ENCODE results near the gene TTBK1. TPM values are rescaled to one million over a fixed set of nuclear protein-coding genes. Genes with fewer than 3 reads are reported as not detected.
A peak's percentile ranks its signal among the peaks of the same experiment; 100 is the strongest.

TTBK1 gene
- total RNA-seq, 1 donor from 2014 or later = 2.0 TPM

- Mint-ChIP-seq H3K36me3 (ENCODE audit: low read depth) (peaks cover 24% of the 10 kb centered on the region), H3K27me3 (ENCODE audit: insufficient read depth) (peaks cover 24% of the 10 kb centered on the region), H3K4me3 (peak overlapping the region; percentile 88), H3K9me3 (no peaks in the 10 kb centered on the region), H3K4me1 (ENCODE audit: low read depth) (peaks cover 41% of the 10 kb centered on the region), H3K27ac (peak overlapping the region; percentile 88)
- DNase-seq (ENCODE audit: low spot score) = no peak
- intact Hi-C loops (cut with micrococcal nuclease) = loop anchor here (1.0 to 5.0 kb wide), 3 partner anchors 58 to 277 kb away; partner anchors contain the start of genes KLC4 and MRPL2
Measured at GRCh38 chr6:43229803-43230620, 13.3 kb upstream of the TTBK1 start.

GRCh38 chr6:43231053-43231452, 12.2 kb upstream of the TTBK1 start:
- intact Hi-C loops (cut with micrococcal nuclease) = no loop called here
- no peaks in the 10 kb centered on the region for H3K9me3 Mint-ChIP-seq
- peak overlapping the region; percentile 8 for H3K4me3 Mint-ChIP-seq
- H3K4me1 Mint-ChIP-seq (ENCODE audit: low read depth) = peaks cover 31% of the 10 kb centered on the region
- peaks cover 28% of the 10 kb centered on the region for H3K27me3 Mint-ChIP-seq (ENCODE audit: insufficient read depth)
- H3K36me3 Mint-ChIP-seq (ENCODE audit: low read depth) = peaks cover 15% of the 10 kb centered on the region
- no peak for DNase-seq (ENCODE audit: low spot score)
- no peak overlapping the region for H3K27ac Mint-ChIP-seq

GRCh38 chr6:43231735-43232450, 11.4 kb upstream of the TTBK1 start:
- Mint-ChIP-seq H3K27ac (no peak overlapping the region), H3K4me1 (ENCODE audit: low read depth) (peaks cover 24% of the 10 kb centered on the region), H3K36me3 (ENCODE audit: low read depth) (peaks cover 7% of the 10 kb centered on the region), H3K4me3 (peak overlapping the region; percentile 8), H3K27me3 (ENCODE audit: insufficient read depth) (peaks cover 28% of the 10 kb centered on the region), H3K9me3 (no peaks in the 10 kb centered on the region)
- intact Hi-C loops (cut with micrococcal nuclease) = no loop called here
- no peak for DNase-seq (ENCODE audit: low spot score)

- H3K4me3 Mint-ChIP-seq = no peak overlapping the region
- H3K27me3 Mint-ChIP-seq (ENCODE audit: insufficient read depth) = peaks cover 49% of the 10 kb centered on the region
- H3K27ac Mint-ChIP-seq = no peak overlapping the region
- H3K9me3 Mint-ChIP-seq = peaks cover 6% of the 10 kb centered on the region
- intact Hi-C loops (cut with micrococcal nuclease) = no loop called here
- DNase-seq (ENCODE audit: low spot score) = no peak
- H3K36me3 Mint-ChIP-seq (ENCODE audit: low read depth) = peaks cover 1% of the 10 kb centered on the region
- peaks cover 12% of the 10 kb centered on the region for H3K4me1 Mint-ChIP-seq (ENCODE audit: low read depth)
Measured at GRCh38 chr6:43235841-43236240, 7.4 kb upstream of the TTBK1 start.

GRCh38 chr6:43239054-43239453, 4.2 kb upstream of the TTBK1 start:
- peaks cover 6% of the 10 kb centered on the region for H3K9me3 Mint-ChIP-seq
- DNase-seq (ENCODE audit: low spot score) = no peak
- H3K4me3 Mint-ChIP-seq = no peak overlapping the region
- H3K36me3 Mint-ChIP-seq (ENCODE audit: low read depth) = peaks cover 1% of the 10 kb centered on the region
- H3K4me1 Mint-ChIP-seq (ENCODE audit: low read depth) = peaks cover 15% of the 10 kb centered on the region
- intact Hi-C loops (cut with micrococcal nuclease) = no loop called here
- no peak overlapping the region for H3K27ac Mint-ChIP-seq
- H3K27me3 Mint-ChIP-seq (ENCODE audit: insufficient read depth) = peaks cover 29% of the 10 kb centered on the region

- Mint-ChIP-seq H3K4me1 (ENCODE audit: low read depth) (peaks cover 15% of the 10 kb centered on the region), H3K27ac (no peak overlapping the region), H3K27me3 (ENCODE audit: insufficient read depth) (peaks cover 24% of the 10 kb centered on the region), H3K4me3 (no peak overlapping the region), H3K36me3 (ENCODE audit: low read depth) (peaks cover 1% of the 10 kb centered on the region), H3K9me3 (peaks cover 6% of the 10 kb centered on the region)
- intact Hi-C loops (cut with micrococcal nuclease) = loop anchor here (10.0 kb wide), 1 partner anchor 334 kb away; the partner anchor contains the start of genes POLH and XPO5
- DNase-seq (ENCODE audit: low spot score) = no peak
Measured at GRCh38 chr6:43240950-43241349, 2.3 kb upstream of the TTBK1 start.

GRCh38 chr6:43241446-43241845, 1.8 kb upstream of the TTBK1 start:
- Mint-ChIP-seq H3K4me1 (ENCODE audit: low read depth) (peaks cover 15% of the 10 kb centered on the region), H3K9me3 (peaks cover 6% of the 10 kb centered on the region), H3K4me3 (no peak overlapping the region), H3K27ac (no peak overlapping the region), H3K27me3 (ENCODE audit: insufficient read depth) (peaks cover 24% of the 10 kb centered on the region), H3K36me3 (ENCODE audit: low read depth) (peaks cover 1% of the 10 kb centered on the region)
- intact Hi-C loops (cut with micrococcal nuclease) = loop anchor here (10.0 kb wide), 1 partner anchor 333 kb away; the partner anchor contains the start of genes POLH and XPO5
- no peak for DNase-seq (ENCODE audit: low spot score)

- peaks cover 1% of the 10 kb centered on the region for H3K36me3 Mint-ChIP-seq (ENCODE audit: low read depth)
- H3K4me3 Mint-ChIP-seq = no peak overlapping the region
- H3K27ac Mint-ChIP-seq = no peak overlapping the region
- peaks cover 6% of the 10 kb centered on the region for H3K9me3 Mint-ChIP-seq
- peaks cover 17% of the 10 kb centered on the region for H3K27me3 Mint-ChIP-seq (ENCODE audit: insufficient read depth)
- peaks cover 26% of the 10 kb centered on the region for H3K4me1 Mint-ChIP-seq (ENCODE audit: low read depth)
- no peak for DNase-seq (ENCODE audit: low spot score)
- intact Hi-C loops (cut with micrococcal nuclease) = loop anchor here (10.0 kb wide), 1 partner anchor 331 kb away; the partner anchor contains the start of genes POLH and XPO5
Measured at GRCh38 chr6:43243664-43244321, 512 bp downstream of the TTBK1 start.

- peak overlapping the region; percentile 77 for H3K4me3 Mint-ChIP-seq
- H3K27me3 Mint-ChIP-seq (ENCODE audit: insufficient read depth) = peaks cover 11% of the 10 kb centered on the region
- peaks cover 21% of the 10 kb centered on the region for H3K4me1 Mint-ChIP-seq (ENCODE audit: low read depth)
- DNase-seq (ENCODE audit: low spot score) = no peak
- H3K9me3 Mint-ChIP-seq = no peaks in the 10 kb centered on the region
- no peaks in the 10 kb centered on the region for H3K36me3 Mint-ChIP-seq (ENCODE audit: low read depth)
- intact Hi-C loops (cut with micrococcal nuclease) = loop anchor here (1.0 to 10.0 kb wide), 4 partner anchors 22 to 328 kb away; partner anchors contain the start of genes POLH, TJAP1 and XPO5
- H3K27ac Mint-ChIP-seq = no peak overlapping the region
Measured at GRCh38 chr6:43246301-43247113, 3.2 kb downstream of the TTBK1 start.

GRCh38 chr6:43247114-43247999, 4.1 kb downstream of the TTBK1 start:
- Mint-ChIP-seq H3K27ac (peak overlapping the region; percentile 85), H3K4me1 (ENCODE audit: low read depth) (peaks cover 21% of the 10 kb centered on the region), H3K36me3 (ENCODE audit: low read depth) (no peaks in the 10 kb centered on the region), H3K4me3 (peak overlapping the region; percentile 77), H3K9me3 (no peaks in the 10 kb centered on the region), H3K27me3 (ENCODE audit: insufficient read depth) (peaks cover 17% of the 10 kb centered on the region)
- intact Hi-C loops (cut with micrococcal nuclease) = loop anchor here (1.0 to 10.0 kb wide), 4 partner anchors 23 to 327 kb away; partner anchors contain the start of genes POLH, TJAP1 and XPO5
- DNase-seq (ENCODE audit: low spot score) = peak; percentile 77

- no peaks in the 10 kb centered on the region for H3K9me3 Mint-ChIP-seq
- intact Hi-C loops (cut with micrococcal nuclease) = loop anchor here (10.0 kb wide), 1 partner anchor 327 kb away; the partner anchor contains the start of genes POLH and XPO5
- H3K27me3 Mint-ChIP-seq (ENCODE audit: insufficient read depth) = peaks cover 21% of the 10 kb centered on the region
- peaks cover 21% of the 10 kb centered on the region for H3K4me1 Mint-ChIP-seq (ENCODE audit: low read depth)
- DNase-seq (ENCODE audit: low spot score) = no peak
- H3K27ac Mint-ChIP-seq = no peak overlapping the region
- H3K4me3 Mint-ChIP-seq = peak overlapping the region; percentile 77
- no peaks in the 10 kb centered on the region for H3K36me3 Mint-ChIP-seq (ENCODE audit: low read depth)
Measured at GRCh38 chr6:43248101-43248500, 4.8 kb downstream of the TTBK1 start.

Data from activated T-helper 1 cell treated with anti-CD3 and anti-CD28 coated beads, Interleukin-12 subunit alpha, Interleukin-12 subunit beta, Interleukin-2, Interleukin-4 antibody, amounts not matched to agents 30 ng/mL and 10 ng/mL and 1 ng/mL, durations not matched to agents 14 hours and 24 hours and 36 hours (primary cell).